Measurements from ENCODE around the gene RABEP1.

- TF ChIP-seq CTCF (IDR thresholded peaks at IDR 0.05), result no peak
- no peak for TF ChIP-seq ZFX (IDR thresholded peaks at IDR 0.05; ENCODE audit: borderline replicate concordance)
These were observed 2.6 kb downstream of the RABEP1 start for GRCh38 chr17:5284681-5285080.
